Left renal pelvis (tissue), 4 donors: ENCODE results near the gene SEMA4D. TPM values are rescaled to one million over a fixed set of nuclear protein-coding genes. Genes with fewer than 3 reads are reported as not detected.

Experiments used
- DNase-seq, 4 donors: peaks; one replicate each; pipeline ENCODE4 v3.0.0-alpha.2; 2013; ENCODE audit warnings: low read depth in 4 of 4, low spot score in 3 of 4
- polyA plus RNA-seq, 4 donors: library from polyadenylated mRNA; unstranded; fragments of 120-200 nt; gene quantifications; one replicate each; pipeline ENCODE4 v1.2.1, GENCODE V29; 2013; ENCODE audit not compliant: insufficient read length in 4 of 4

Gene SEMA4D
- polyA plus RNA-seq, 4 donors = 13.5 to 61.3 (median 45.4) TPM

DNA sequence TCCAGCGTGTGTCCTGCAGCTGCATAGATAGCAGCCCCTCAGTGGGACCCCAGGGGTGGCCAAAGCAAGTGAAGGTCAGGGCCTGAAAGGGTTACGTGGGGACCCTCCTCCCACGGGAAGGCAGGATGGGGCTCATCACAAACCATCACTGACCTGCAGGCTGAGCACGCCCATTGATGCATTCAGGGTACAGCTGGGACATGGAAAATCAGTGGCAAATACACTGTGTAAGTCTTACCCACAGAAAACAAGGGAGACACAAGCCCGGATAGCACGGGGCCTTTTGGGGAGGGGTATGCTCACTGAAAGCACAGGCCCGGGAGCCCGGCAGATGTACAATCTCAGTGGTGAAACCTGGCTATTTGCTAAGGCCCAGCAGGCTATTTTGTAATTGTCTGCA is 49.1 kb downstream of the SEMA4D start:
- DNase-seq = no peak

DNA sequence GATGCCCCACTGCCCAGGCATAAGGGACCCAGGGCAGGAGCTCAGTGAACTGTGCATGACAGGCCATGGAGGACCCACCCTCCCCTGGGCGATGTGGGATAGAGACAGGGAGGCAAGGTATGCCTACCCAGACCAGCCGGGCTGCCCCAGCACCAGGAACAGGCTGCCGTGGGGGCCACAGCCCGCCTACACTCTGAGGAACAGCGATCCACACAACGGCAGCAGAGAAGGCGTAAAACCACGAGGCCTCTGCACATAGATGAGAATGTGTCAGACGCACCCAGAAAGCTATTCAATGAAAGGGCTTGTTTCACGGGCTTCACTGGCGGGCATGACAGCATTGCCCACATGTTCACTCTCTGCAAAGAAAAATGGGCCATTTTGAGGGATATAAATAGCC is 49.5 kb downstream of the SEMA4D start:
- DNase-seq = no peak

DNA sequence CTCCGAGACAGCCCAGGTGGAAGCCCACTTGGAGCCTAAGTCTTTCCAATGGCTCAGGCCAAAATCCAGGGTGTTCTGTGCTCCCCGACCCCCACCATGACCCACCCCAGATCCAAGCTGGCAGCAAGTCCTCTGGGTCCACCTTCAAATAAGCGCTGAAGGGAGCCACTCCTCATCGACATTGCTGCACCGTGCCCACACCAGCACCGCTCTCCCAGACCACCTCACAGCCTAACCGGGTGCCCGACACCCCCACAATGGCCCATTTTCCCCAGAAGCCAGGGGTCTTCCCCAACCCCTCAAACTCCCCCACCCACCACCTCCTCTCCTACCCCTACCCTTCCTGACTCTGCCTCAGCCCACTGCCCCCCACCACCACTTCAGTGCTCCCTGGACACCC is 50.5 kb downstream of the SEMA4D start:
- DNase-seq = no peak

DNA sequence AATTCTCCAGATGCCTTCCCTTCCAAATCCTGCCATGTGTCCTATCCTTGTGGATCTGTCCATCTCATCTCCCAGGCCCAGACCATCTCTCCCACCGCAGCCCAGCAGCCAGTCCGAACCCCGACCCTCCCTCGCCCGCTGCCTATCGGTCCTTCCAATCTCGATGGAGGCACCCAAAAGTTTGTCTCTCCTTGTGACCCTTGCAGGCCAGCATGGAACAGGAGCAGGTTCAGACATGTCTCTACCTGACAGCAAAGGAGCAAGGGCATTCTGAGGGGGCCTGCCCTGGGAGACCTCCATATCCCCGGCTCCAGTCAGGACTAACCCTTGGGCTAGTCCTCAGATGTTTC is 51.0 kb downstream of the SEMA4D start:
- no peak for DNase-seq

DNA sequence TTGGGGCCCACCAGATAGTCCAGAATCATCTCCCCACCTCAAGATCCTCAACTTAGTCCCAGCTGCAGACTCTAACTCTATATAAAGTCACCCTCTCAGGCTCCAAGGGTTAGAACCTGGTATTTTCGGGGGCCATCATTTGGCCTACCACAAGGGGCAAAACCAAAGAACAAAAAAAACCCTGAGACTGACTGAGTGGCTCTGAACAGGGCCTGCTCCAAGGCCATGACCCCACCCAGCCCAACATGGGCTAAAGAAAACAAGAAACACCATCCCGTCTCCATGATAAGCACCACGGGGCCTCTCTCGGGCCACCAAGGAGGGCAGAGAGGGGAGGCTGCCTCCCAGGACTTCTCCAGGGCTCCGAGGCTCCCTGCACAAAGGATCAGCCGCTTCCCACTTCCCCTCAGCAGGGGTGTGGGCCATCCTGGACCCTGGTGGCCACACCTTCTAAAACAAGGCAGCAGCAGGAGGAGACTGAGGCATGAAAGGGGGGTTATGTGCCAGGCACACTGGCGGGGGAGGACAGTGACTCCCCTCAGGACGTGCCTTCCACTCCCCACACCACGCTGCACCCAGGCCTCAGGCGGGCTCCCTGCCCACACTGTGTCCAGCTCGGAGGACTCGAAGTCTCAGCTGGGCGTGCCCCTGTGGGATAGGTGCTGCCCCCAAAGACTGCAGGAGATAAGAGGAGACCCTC is 51.5 kb downstream of the SEMA4D start:
- DNase-seq = no peak

DNA sequence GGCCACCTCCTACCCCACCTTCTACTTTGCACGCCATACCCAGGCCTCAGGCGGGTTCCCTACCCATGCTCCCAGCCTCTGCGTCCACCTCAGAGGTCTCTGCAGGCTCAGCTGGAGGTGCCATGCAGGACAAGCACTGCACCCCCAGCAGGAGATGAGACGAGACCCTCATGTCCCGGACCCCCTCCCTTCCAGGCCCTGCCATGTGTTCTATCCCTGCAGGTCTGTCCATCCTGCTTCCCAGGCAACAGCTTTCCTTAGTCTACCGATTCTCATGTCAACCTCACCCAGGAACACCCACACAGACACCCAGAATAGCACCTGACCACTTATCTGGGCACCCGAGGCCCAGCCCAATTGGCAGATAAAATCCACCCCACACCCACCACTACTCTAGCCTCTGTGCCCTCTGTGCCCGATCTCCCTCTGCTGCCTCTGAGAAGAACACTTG is 52.1 kb downstream of the SEMA4D start:
- no peak for DNase-seq

DNA sequence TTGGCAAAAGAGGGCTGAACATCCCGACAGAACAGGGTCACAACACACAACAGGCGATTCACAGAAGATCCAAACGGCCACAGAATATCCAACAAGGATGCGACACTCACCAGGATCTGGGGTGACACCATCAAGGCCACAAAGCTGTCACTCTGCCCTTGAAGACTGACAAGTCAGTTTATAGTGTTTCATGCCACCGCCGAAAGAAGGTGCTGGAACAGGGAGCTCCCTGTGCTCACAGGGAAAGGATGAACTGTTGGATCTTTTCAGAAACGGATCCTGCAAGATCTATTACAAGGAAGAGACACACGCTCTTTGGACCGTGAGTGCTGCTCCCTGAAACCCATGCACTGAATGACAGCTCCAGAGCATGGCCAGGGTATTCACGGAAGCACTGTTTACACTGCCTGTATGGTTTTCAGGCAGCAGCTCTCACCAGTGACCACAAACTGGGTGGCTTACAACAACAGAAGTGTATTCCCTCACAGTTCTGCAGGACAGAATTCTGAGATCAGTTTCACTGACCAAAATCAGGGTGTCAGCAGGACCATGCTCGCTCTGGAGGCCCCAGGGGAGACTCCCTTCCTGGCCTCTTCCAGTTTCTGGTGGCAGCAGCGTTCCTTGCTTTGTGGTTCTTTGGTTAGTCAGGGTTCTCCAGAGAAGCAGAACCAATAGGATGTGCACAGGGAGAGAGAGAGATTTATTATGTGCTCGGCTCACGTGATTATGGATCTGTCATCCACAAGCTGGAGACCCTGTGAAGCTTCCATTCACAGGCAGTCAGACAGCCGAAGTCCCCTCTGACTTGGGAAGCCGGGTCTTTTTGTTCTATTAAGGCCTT is 52.8 kb downstream of the SEMA4D start:
- no peak for DNase-seq

DNA sequence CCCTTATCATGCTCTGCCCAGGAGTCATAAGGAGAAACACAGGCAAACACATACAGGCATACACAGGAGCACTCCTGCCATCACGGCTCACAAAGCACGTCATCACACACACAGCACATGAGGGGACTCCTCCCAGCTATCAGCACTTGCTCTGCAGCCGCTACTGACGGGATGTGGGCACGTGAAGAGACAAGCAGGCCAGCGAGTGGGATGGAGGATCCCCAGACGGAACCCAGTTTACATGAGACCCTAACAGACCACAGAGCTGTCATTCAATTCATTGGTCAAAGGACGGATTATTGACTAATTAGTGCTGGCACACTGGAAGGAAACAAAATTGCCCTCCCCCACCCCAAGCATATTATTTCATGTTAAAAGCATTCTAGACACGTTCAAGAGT is 53.6 kb downstream of the SEMA4D start:
- no peak for DNase-seq

DNA sequence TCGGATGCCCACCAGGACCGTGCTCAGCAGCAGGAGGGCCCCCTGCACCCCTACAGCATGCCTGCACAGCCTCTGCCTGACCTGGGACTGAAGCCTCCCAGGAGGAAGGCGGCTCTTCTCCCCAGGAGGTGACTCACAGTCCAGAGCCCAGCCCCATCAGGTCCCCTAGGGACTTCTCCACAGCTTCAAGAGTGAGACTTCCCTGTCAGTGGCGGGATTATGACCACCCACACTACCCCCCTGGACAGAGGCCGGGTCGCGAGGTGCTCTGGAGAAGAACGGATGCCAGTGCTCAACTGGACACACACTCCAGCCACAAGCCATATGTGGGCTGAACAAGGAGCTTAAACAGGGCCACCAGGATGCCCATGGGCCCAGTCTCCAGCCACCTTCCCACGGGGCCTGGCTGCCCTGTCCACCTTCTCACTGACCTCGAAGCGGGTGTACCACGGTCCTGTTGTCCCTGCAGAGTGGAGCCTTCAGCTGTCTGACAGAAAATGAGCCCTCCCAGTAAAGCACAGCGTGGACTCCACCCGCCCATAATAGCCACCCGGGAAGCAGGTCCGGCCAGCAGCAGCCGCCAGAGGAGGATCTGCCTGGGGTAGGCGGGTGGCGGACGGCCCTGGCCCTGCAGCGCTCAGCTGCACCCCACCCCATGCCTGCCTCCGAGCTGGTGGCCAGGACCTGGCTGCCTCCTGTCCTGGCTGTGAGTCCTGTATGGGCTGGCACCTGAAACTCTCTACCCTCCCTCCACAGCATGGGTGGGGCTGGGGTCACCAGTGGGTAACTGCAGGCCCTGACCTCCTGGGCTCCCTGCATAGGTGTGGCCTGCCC is 54.7 kb downstream of the SEMA4D start:
- DNase-seq = no peak

DNA sequence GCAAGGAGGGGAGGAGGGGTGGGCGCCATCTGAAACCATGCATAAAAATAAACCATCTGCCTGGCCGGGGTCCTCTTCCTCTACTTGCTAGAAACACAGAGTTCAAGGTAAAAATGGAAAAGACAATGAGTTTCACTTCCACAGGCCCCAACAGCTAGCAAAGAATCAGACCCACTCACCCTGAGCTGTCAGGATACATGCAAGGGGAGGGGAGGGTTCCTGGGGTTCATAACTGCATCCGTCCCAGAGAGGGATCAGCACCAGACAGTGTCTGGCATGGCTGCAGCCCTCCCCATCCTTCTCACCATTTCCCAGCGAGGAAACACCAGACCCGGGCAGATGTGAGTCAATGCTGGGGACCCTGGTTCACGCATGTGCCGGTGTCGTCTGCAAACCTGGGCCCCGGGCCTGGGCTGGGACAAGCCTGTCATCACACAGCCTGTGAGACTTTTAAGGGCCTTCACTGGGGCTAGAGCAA is 55.4 kb downstream of the SEMA4D start:
- DNase-seq = no peak

DNA sequence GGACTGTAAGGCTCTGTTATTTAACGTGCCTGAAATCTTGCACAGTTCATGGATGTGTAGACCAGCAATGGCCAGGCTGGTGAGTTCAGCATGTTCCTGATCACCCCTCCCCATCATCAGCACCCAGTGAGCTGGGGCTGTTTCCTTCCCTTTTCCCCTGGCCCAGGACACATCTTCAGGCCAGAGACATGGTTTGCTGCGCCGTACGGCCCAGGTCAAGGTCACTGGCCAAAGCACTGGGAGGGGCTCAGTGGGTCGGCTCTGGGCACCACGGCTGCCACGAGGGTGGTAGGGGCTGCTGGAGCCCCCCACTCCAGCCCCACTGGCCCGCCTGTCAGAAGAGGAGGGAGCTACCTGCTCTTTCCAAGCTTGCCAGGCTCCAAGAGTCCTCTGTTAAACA is 55.9 kb downstream of the SEMA4D start:
- no peak for DNase-seq

DNA sequence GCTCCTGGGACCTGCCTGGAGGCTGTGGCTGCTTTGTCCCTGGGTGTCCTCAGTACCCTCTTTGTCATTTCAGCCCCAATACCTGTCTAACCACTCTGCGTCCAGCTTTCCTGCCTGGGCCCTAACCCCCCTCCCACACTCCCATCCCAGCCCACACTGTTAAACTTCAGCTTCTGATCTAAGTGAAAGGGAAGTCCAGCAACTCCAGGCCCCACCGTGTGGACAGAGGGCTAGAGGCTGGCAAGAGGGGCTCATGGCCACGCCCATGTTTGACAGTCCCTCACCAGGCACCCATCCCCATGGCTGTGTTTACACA is 56.3 kb downstream of the SEMA4D start:
- no peak for DNase-seq

DNA sequence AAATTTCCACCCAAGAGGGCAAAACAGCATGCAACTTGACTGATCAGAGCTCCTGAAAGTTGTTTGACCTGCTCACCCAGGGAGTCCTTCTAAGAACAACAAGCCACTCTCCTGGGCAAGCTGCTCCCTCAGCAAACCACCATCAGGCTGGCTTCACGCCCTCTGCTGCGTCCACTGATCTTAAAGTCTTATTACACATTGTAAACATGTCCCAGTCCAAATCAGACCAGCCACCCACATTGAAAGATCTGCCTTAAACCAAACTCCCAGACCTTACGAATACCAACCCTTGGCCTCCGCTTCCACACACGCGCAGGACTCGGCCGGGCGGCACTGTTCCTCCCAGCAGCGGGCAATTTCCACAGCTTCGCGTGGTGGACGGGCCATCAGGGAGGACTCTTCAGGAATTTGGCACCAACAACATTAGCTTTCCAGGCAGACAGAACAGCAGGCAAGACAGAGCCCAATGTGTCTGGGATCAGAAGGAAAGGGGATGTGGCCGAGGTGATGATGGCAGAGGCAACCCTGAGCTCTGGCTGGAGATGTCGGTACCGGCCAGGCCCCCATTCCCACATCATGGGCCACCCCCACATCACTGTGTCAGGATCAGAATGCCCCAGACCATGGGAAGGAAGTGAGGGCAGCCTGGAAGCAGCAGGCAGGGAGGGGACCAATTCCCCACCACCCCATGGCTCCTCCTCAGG is 56.8 kb downstream of the SEMA4D start:
- no peak for DNase-seq

DNA sequence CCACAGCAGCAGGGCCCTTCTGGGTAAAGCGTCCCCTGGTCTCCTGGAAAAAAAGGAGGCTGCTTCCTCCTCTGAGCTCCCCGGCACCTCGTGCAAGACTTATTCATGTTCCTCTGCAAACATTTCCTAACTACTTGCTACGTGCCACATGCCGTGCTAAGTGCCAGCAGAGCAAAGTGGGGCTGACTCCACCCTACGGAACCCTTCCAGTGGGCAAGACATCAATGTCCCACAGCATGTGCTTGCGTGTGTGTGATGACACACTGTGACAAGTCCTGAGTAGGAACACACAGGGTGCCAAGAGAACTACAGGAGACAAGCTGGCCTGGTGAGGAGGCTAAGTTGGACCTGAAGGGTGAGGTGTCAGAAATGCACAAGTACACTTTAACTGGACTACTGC is 57.4 kb downstream of the SEMA4D start:
- no peak for DNase-seq

DNA sequence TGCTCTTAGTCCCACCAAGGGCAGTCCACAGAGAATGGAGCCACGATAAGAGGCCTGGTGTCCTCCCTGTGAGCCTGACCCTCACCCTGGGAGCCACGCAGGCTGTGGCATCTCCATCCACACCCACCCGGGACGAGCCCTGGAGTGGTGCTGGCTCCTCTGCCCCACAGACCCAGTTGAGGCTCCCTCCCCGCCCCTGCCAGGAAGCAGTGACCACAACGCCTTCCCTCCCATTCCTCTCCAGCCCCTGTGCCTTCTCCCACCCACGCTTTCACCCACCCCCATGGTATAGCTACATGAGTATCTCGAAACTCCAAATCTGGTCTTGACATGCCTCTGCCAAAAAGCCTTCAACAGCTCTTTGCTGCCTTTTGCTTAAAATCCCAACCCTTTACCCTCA is 57.9 kb downstream of the SEMA4D start:
- DNase-seq = no peak

DNA sequence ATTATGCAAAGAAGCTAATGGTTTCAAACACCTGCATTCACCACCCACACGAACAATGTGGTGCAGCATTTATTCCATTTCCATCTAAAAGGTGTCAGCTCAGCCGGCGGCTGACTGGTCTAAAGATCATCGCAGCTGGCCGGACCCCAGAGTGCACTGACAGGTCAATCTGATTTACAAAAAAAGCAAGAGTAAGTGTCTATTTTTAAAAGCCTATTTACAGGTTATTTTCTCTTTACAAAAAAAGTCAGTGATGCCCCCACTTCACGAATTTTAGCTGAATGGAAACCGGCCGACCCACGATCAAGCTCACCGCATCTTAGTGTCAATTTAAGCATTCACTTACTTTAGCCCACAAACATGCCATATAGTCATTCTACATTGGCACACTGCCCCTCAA is 58.3 kb downstream of the SEMA4D start:
- no peak for DNase-seq

DNA sequence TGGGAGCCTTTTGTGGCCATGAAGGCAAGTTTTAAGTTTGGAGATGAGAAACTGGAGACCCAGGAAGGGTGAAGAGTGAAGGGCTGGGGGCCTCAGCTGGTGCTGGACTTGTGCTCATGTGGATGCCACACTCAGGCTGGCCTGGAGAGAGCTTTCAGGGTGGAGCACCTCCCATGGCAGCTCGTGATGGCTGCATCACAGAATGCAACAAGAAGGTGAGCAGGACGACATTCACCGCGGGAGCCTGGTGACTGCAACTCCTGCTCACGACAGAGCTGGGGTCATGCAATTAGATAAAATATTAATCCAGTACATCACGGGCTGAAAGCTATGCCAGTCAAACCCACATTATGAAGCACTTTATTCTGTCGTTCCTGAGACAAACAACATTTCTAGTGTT is 59.7 kb downstream of the SEMA4D start:
- no peak for DNase-seq

DNA sequence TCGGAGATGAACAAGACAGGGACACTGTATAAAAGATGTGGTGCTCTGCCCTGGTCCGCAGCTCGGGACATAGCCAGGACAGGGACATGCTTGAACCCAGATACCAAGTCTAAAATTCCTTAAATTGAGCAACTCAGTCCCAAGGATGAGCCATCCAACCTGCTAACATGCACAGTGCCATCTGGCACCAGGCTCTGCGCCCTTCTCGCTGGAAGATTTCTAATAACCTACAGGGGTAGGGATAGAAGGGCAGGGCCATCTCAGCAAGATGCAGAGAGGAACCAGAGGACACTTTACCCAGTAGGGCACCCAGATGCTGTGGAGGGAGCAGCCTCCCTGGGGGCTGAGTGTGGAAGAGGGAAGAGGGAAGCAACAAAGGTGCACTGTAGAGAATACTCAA is 60.1 kb downstream of the SEMA4D start:
- no peak for DNase-seq

DNA sequence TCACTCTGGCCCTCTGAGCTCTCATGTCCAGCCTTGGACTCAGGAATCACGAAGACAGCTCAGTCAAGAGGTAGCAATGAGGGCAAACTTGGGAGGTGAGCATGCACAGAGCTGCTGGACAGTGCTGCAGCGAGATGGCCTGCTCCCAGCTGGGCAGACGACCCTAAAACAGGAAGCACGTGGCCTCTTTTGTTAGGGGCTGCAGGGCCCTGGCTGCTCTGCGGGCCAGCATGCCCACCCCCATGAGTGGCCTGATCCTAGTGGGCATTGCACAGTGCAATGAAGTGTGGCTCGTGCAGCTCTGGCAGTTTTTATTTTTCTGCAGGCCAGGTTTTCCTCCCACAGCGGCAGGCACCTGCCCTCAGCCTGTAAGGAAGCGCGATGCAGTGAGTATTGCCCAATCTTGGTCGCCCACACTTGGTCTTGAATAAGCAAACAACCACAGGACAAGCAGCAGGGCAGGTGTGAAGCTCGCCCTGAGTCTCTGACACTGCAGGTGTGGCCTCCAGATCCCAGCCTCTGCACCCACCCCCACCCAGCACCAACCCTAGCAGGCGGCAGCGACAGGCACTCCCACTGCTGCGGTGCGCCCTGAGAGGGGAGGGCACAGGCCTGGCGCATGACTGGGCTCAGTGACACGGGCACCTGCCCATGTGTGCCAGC is 60.8 kb downstream of the SEMA4D start:
- DNase-seq = no peak

DNA sequence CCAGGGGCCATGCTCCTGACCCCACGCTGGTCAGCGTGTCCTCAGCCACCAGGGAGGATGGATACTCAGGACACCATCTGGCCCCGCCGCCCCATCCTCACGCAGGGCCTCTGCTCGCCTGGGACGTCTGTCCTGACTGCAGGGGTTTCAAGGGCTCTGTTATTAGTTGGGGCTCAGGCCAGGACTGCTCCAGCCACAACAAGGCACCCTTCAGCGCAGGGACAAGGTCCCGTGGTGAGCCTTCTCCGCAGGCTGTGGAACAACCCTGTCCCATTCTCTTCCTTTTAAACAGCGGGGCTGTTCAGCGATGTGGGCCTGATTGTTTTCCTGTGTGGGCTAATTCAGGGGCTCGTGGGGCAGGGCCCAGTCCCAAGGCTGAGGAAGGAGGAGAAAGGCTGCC is 61.6 kb downstream of the SEMA4D start:
- no peak for DNase-seq
